Endothelial cell of umbilical vein (primary cell): ENCODE results near the gene PSMD13. TPM values are rescaled to one million over a fixed set of nuclear protein-coding genes. Genes with fewer than 3 reads are reported as not detected.
"Not testable (repeated sequence)": the region's sequence is repeated elsewhere in the genome, so short reads cannot be mapped to it uniquely, and the experiment has no call there.

ENCODE experiments used
- BruUV-seq: library from RNA; stranded (reverse); fragments of 400-500 nt; replicated peaks from 2 replicates; lab custom pipeline; 2021; lab: Mats Ljungman, UMichigan
- CTCF ChIA-PET: fragments of 300-600, 350-600 bp; sonication (Branson Sonifier 250); formaldehyde crosslinking; loops from one replicate; lab custom pipeline; 2021; ENCODE audit warnings: antibody characterized with exemption, inconsistent platforms; lab: Charles Lee
- POLR2A ChIA-PET: fragments of 300-600, 350-600 bp; sonication (Branson Sonifier 250); formaldehyde crosslinking; loops from one replicate; lab custom pipeline; 2021; ENCODE audit warnings: antibody characterized with exemption, inconsistent platforms; lab: Charles Lee
- DNase-seq: peaks from one replicate; pipeline ENCODE4 v3.0.0-alpha.2; 2011; ENCODE audit warnings: low read depth, low spot score
- FAIRE-seq: peaks from 2 replicates; lab custom pipeline; 2011; peaks lifted over from hg19 to GRCh38; lab: Jason Lieb, UNC
- H2AFZ ChIP-seq: 2 replicates; pipeline ENCODE4 v1.6.0; 2012; ENCODE audit warnings: low read depth, low read length, control low read depth, inconsistent platforms
- H3K27ac ChIP-seq: 2 replicates; pipeline ENCODE4 v1.5.1; 2011; ENCODE audit warnings: low read depth, mild to moderate bottlenecking, control low read depth, low read length, moderate library complexity; ENCODE audit not compliant: insufficient read depth
- H3K27me3 ChIP-seq, 2 experiments: 2 replicates each; pipeline versions ENCODE4 v1.6.0 to v1.6.1; 2011; ENCODE audit warnings: low read length in 2 of 2, mixed read lengths in 1 of 2; ENCODE audit not compliant: control insufficient read depth in 2 of 2, insufficient read depth in 2 of 2
- H3K36me3 ChIP-seq, 2 experiments: 2 replicates in 1 of 2; 3 replicates in 1 of 2; pipeline ENCODE4 v1.5.1; 2011; ENCODE audit warnings: low read length in 2 of 2, mild to moderate bottlenecking in 1 of 2, moderate library complexity in 1 of 2; ENCODE audit not compliant: control insufficient read depth in 2 of 2, insufficient read depth in 2 of 2; ENCODE audit errors: extremely low read depth in 1 of 2
- H3K4me1 ChIP-seq: 3 replicates; pipeline ENCODE4 v1.5.1; 2011; ENCODE audit warnings: mild to moderate bottlenecking, low read length; ENCODE audit not compliant: control insufficient read depth, insufficient read depth; ENCODE audit errors: extremely low read depth
- H3K4me2 ChIP-seq: 2 replicates; pipeline ENCODE4 v1.6.1; 2011; ENCODE audit warnings: low read length, control low read depth, mixed read lengths; ENCODE audit not compliant: insufficient read depth
- H3K4me3 ChIP-seq, 3 experiments: fragments of 200-600 bp in 1 of 3; sonication (generic), shearing (Covaris generic) in 1 of 3; replicated peaks in 1 of 3; 2 replicates each; pipeline ENCODE4 v1.5.1; 2011 to 2016; ENCODE audit warnings: control low read depth in 3 of 3, low read length in 3 of 3, mild to moderate bottlenecking in 2 of 3, inconsistent platforms in 1 of 3, low read depth in 1 of 3, moderate library complexity in 1 of 3; ENCODE audit not compliant: insufficient read depth in 1 of 3
- H3K79me2 ChIP-seq: 2 replicates; pipeline ENCODE4 v1.6.0; 2012; ENCODE audit warnings: low read length, inconsistent platforms; ENCODE audit not compliant: control insufficient read depth, insufficient read depth
- H3K9ac ChIP-seq: replicated peaks from 2 replicates; pipeline ENCODE3; 2011; ENCODE audit warnings: low read length, control low read depth; ENCODE audit not compliant: insufficient read depth; ENCODE audit errors: extremely low read depth
- H3K9me1 ChIP-seq: replicated peaks from 3 replicates; pipeline ENCODE4 v1.6.0; 2011; ENCODE audit warnings: mild to moderate bottlenecking, low read length; ENCODE audit not compliant: control insufficient read depth, insufficient read depth; ENCODE audit errors: extremely low read depth
- H3K9me3 ChIP-seq: replicated peaks from 2 replicates; pipeline ENCODE4 v1.5.1; 2012; ENCODE audit warnings: low read length, inconsistent platforms; ENCODE audit not compliant: control insufficient read depth, insufficient read depth
- H4K20me1 ChIP-seq: replicated peaks from 2 replicates; pipeline ENCODE3; 2011; ENCODE audit warnings: mild to moderate bottlenecking, low read length; ENCODE audit not compliant: control insufficient read depth, insufficient read depth; ENCODE audit errors: extremely low read depth
- EZH2 ChIP-seq: IDR thresholded peaks from 2 replicates; pipeline ENCODE4 v1.6.1; 2012; ENCODE audit warnings: borderline replicate concordance, low read depth, mild to moderate bottlenecking, moderate library complexity, low read length, inconsistent platforms; ENCODE audit not compliant: severe bottlenecking
- FOS ChIP-seq: IDR thresholded peaks from 2 replicates; pipeline ENCODE4 v1.6.1; 2011; ENCODE audit warnings: mild to moderate bottlenecking, low read length, moderate library complexity, borderline replicate concordance; ENCODE audit not compliant: insufficient read depth
- GATA2 ChIP-seq: IDR thresholded peaks from 2 replicates; pipeline ENCODE4 v1.7.0; 2011; ENCODE audit warnings: low read depth, mild to moderate bottlenecking, moderate library complexity, mixed read lengths, low read length; ENCODE audit not compliant: insufficient read length, insufficient read depth
- JUN ChIP-seq: IDR thresholded peaks from 2 replicates; pipeline ENCODE4 v1.6.1; 2011; ENCODE audit warnings: borderline replicate concordance, low read depth; ENCODE audit not compliant: insufficient read length, insufficient read depth
- MYC ChIP-seq: IDR thresholded peaks from one replicate; pipeline ENCODE4 v1.6.1; 2011; ENCODE audit warnings: mild to moderate bottlenecking, low read depth, low read length
- POLR2A ChIP-seq: IDR thresholded peaks from 2 replicates; pipeline ENCODE4 v1.6.1; 2012; ENCODE audit warnings: low read depth, mild to moderate bottlenecking, control low read depth, low read length
- POLR2AphosphoS5 ChIP-seq: IDR thresholded peaks from 2 replicates; pipeline ENCODE4 v1.6.1; 2012; ENCODE audit warnings: low read depth, mild to moderate bottlenecking, control low read depth, low read length, moderate library complexity; ENCODE audit not compliant: insufficient read depth
- dilution Hi-C: fragments of 300-500 bp; cut with MboI; formaldehyde crosslinking; loops from one replicate; pipeline ENCODE4 v1.15.0; 2019; ENCODE audit warnings: low sequenced_read_pairs; ENCODE audit not compliant: extremely low pct_ligation_motif_present
- intact Hi-C: fragments of 100-400 bp; cut with micrococcal nuclease; formaldehyde crosslinking; loops from one replicate; pipeline ENCODE4 v1.10.0; 2022
- polyA plus RNA-seq, 4 experiments: library from polyadenylated mRNA; depleted of rRNA in 3 of 4; stranded (reverse) in 3 of 4; unstranded in 1 of 4; fragments of >200 nt; gene quantifications; 2 replicates each; pipeline versions ENCODE4 v1.2.1 to v1.2.3, GENCODE V29; 2011 to 2012; ENCODE audit warnings: missing spikeins in 1 of 4
- total RNA-seq: library from RNA; stranded (reverse); gene quantifications from 2 replicates; pipeline ENCODE4 v1.2.3, GENCODE V29; 2021
- TF ChIP-seq, protein P1 (sequence below): IDR thresholded peaks from 2 replicates; pipeline ENCODE4 v1.6.1; 2011; ENCODE audit not compliant: insufficient read depth, insufficient read length
- TF ChIP-seq, protein P2 (sequence below), 2 donors: IDR thresholded peaks; 1 replicate in 1 of 2; 2 replicates in 1 of 2; pipeline ENCODE4 v1.5.1; 2011; ENCODE audit warnings: low read length in 2 of 2, mild to moderate bottlenecking in 2 of 2, moderate library complexity in 2 of 2, control low read depth in 1 of 2, inconsistent platforms in 1 of 2, low read depth in 1 of 2; ENCODE audit not compliant: insufficient read depth in 1 of 2; ENCODE audit errors: extremely low read depth in 1 of 2

Gene PSMD13
- total and polyA plus RNA-seq, 2 donors (not counting 3 experiments of a cell fraction or from before 2014, with no cell fraction given) = 168 to 214 TPM

DNA sequence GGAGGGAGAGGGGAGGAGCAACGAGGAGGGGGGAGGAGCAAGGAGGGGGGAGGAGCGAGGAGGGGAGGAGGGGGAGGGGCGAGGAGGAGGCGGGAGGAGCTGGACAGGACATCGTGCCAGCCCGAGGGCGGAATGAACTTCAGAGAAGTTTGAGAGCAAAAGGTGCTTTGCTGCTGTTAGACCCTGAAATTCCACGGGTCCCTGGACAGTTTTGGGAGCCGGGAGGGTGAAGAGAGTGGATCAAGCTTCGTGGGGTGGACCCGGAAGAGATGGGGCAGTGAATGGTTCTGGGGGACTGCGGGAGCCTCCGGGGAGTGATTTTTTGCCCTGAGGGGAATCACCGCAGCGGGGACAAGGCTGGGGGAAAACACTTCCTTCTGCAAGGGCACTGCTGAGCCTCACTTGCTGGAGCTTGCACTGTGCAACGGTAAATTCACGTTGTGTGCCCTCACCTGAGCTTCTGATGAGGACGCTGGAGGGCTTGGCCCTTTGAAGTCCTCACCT, 30.8 kb downstream of the PSMD13 start:
- no peak overlapping the region for H3K27ac ChIP-seq
- POLR2A ChIA-PET = interaction anchor here (0.9 kb wide), 1 partner anchor 86 kb away, joined by 5 read pairs; no protein-coding TSS in a partner anchor

DNA sequence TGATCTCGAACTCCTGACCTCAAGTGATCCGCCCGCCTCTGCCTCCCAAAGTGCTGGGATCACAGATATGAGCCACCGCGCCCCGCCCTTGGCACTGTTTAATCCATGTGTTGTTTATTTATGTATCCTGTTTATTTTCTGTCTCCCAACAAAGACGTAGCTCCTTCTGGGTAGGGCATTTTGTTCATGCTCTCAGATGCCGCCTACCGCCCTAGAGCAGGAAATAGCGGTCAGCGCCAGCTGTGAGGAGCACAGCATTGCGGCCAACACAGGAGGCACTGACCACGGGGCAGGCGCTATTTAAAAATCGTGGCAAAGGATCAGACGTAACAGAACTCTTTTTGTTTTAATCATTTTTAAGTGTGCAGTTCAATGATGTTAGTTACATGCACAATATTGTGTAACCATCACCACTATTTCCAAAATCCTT, 32.0 kb downstream of the PSMD13 start:
- dilution Hi-C loops, POLR2A ChIA-PET: not testable (repeated sequence)

More for the DNA sequence above, 30.8 kb downstream of the PSMD13 start:
- Histone ChIP-seq H3K4me3 (no peak overlapping the region), H3K36me3 (no peaks in the 10 kb centered on the region), H3K4me2 (no peak overlapping the region), H3K27me3 (peaks cover 0 to 2% of the 10 kb centered on the region in 2 experiments), H3K4me1 (no peaks in the 10 kb centered on the region), H3K9me3 (no peaks in the 10 kb centered on the region), H2AFZ (no peak overlapping the region), H3K79me2 (no peaks in the 10 kb centered on the region), H3K9ac (no peak overlapping the region), H3K9me1 (no peaks in the 10 kb centered on the region), H4K20me1 (no peaks in the 10 kb centered on the region)
- DNase-seq = no peak
- intact Hi-C loops (no loop called here), dilution Hi-C loops (no loop called here)
- no TSS peak for BruUV-seq
- FAIRE-seq = no peak
- CTCF ChIA-PET = interaction anchor here (1.6 to 2.2 kb wide), 2 partner anchors 17 kb away, joined by 6 to 8 read pairs; no protein-coding TSS in a partner anchor
- TF ChIP-seq GATA2 (no peak), EZH2 (no peak), POLR2A (no peak), FOS (no peak), MYC (no peak), POLR2AphosphoS5 (no peak), JUN (no peak)
- TF ChIP-seq, protein P1, sequence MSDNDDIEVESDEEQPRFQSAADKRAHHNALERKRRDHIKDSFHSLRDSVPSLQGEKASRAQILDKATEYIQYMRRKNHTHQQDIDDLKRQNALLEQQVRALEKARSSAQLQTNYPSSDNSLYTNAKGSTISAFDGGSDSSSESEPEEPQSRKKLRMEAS = no peak
- TF ChIP-seq, protein P2, sequence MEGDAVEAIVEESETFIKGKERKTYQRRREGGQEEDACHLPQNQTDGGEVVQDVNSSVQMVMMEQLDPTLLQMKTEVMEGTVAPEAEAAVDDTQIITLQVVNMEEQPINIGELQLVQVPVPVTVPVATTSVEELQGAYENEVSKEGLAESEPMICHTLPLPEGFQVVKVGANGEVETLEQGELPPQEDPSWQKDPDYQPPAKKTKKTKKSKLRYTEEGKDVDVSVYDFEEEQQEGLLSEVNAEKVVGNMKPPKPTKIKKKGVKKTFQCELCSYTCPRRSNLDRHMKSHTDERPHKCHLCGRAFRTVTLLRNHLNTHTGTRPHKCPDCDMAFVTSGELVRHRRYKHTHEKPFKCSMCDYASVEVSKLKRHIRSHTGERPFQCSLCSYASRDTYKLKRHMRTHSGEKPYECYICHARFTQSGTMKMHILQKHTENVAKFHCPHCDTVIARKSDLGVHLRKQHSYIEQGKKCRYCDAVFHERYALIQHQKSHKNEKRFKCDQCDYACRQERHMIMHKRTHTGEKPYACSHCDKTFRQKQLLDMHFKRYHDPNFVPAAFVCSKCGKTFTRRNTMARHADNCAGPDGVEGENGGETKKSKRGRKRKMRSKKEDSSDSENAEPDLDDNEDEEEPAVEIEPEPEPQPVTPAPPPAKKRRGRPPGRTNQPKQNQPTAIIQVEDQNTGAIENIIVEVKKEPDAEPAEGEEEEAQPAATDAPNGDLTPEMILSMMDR (IDR thresholded peaks at IDR 0.05; ENCODE audit: extremely low read depth in 1 of 2, insufficient read depth in 1 of 2, low read depth in 1 of 2, low read length in 2 of 2) = no peak

More for the DNA sequence above, 32.0 kb downstream of the PSMD13 start:
- BruUV-seq, H3K9me1 ChIP-seq, DNase-seq, H3K9ac ChIP-seq, H3K4me1 ChIP-seq, H3K27me3 ChIP-seq, H3K9me3 ChIP-seq, H3K79me2 ChIP-seq, H3K4me3 ChIP-seq, H3K4me2 ChIP-seq, H3K36me3 ChIP-seq, H4K20me1 ChIP-seq, intact Hi-C loops, H3K27ac ChIP-seq, FAIRE-seq, H2AFZ ChIP-seq: not testable (repeated sequence)
- CTCF ChIA-PET = interaction anchor here (1.0 to 1.6 kb wide), 2 partner anchors 18 to 21 kb away, joined by 3 to 6 read pairs; no protein-coding TSS in a partner anchor
